ENCODE data around the gene WDR27. TPM values are rescaled to one million over a fixed set of nuclear protein-coding genes. Genes with fewer than 3 reads are reported as not detected.

The WDR27 gene
- polyA plus RNA-seq, 1 experiment = 28.7 TPM

- peak; percentile 40 for TF ChIP-seq CTCF (IDR thresholded peaks at IDR 0.05; ENCODE audit: insufficient read depth, low read depth, low read length)
- POLR2A ChIA-PET = no interaction called here
- CTCF ChIA-PET = interaction anchor here (0.6 to 1.6 kb wide), 3 partner anchors 13 to 70 kb away, joined by 3 to 5 read pairs (median 3); no protein-coding TSS in a partner anchor
- DNase-seq (ENCODE audit: low read depth) = peak; percentile 11
- Histone ChIP-seq H3K4me3 (ENCODE audit: low read depth, low read length) (peak overlapping the region; percentile 40), H3K27me3 (ENCODE audit: control insufficient read depth, insufficient read depth, low read length) (no peaks in the 10 kb centered on the region), H3K36me3 (ENCODE audit: control insufficient read depth, insufficient read depth, low read length) (peaks cover 3% of the 10 kb centered on the region; the same call in 1 of the 2 replicates)
These were observed 47.0 kb downstream of the WDR27 start for GRCh38 chr6:169654598-169655391.

- DNase-seq (ENCODE audit: low read depth) = no peak
- Histone ChIP-seq H3K4me3 (ENCODE audit: low read depth, low read length) (no peak overlapping the region), H3K36me3 (ENCODE audit: control insufficient read depth, insufficient read depth, low read length) (peaks cover 3% of the 10 kb centered on the region; the same call in 1 of the 2 replicates), H3K27me3 (ENCODE audit: control insufficient read depth, insufficient read depth, low read length) (no peaks in the 10 kb centered on the region)
- ChIA-PET CTCF (interaction anchor here (1.1 to 1.6 kb wide), 2 partner anchors 12 to 14 kb away, joined by 3 to 5 read pairs; no protein-coding TSS in a partner anchor), POLR2A (no interaction called here)
- TF ChIP-seq CTCF (IDR thresholded peaks at IDR 0.05; ENCODE audit: insufficient read depth, low read depth, low read length) = no peak
These were observed 48.1 kb downstream of the WDR27 start for GRCh38 chr6:169653691-169654090.

DNA sequence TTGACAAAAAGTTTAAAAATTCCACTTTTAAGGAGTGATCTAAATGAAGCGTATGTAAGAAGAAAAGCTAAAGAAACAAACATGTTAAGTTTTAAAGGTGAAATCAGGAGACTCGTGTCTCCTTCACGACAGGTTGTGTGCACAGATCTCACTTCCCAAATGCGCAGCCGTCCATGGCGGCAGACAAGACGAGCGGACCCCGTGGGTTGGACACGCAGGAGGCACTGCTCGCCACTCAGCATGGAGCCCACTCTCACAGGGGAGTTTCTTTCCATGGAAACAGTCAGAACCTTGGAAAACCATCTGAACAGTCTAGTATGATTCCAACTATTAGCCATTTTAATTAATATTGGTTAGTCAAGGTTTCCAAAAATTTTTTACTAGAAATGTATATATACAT is 48.9 kb downstream of the WDR27 start:
- Histone ChIP-seq H3K27me3 (ENCODE audit: control insufficient read depth, insufficient read depth, low read length) (no peaks in the 10 kb centered on the region), H3K36me3 (ENCODE audit: control insufficient read depth, insufficient read depth, low read length) (0 out of 2 replicates have a peak, but pooled peaks cover 2% of the 10 kb centered on the region), H3K4me3 (ENCODE audit: low read depth, low read length) (no peak overlapping the region)
- POLR2A ChIA-PET = no interaction called here
- no peak for TF ChIP-seq CTCF (IDR thresholded peaks at IDR 0.05; ENCODE audit: insufficient read depth, low read depth, low read length)
- DNase-seq (ENCODE audit: low read depth) = no peak
- CTCF ChIA-PET = interaction anchor here (1.6 kb wide), 1 partner anchor 15 kb away, joined by 5 read pairs; no protein-coding TSS in a partner anchor

- ChIA-PET POLR2A (no interaction called here), CTCF (no interaction called here)
- TF ChIP-seq CTCF (IDR thresholded peaks at IDR 0.05; ENCODE audit: insufficient read depth, low read depth, low read length) = no peak
- no peak for DNase-seq (ENCODE audit: low read depth)
- Histone ChIP-seq H3K4me3 (ENCODE audit: low read depth, low read length) (no peak overlapping the region), H3K27me3 (ENCODE audit: control insufficient read depth, insufficient read depth, low read length) (no peaks in the 10 kb centered on the region), H3K36me3 (ENCODE audit: control insufficient read depth, insufficient read depth, low read length) (peaks cover 2% of the 10 kb centered on the region; the same call in 1 of the 2 replicates)
These were observed 50.3 kb downstream of the WDR27 start for GRCh38 chr6:169651498-169651897.

DNA sequence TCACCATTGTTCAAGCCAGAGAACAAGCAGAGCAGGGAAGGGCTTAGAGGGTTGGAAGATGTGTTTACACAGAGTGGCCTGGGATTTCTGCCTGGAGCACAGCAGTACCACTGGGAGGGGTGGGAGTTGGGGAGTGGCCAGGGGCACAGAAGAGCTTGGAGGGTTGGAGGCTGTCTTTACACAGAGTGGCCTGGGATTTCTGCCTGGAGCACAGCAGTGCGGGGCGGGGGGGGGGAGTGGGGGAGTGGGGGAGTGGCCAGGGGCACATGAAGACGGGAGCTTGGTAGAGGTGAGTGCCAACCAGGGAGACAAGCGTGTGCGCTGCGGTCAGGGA is 50.9 kb downstream of the WDR27 start:
- DNase-seq (ENCODE audit: low read depth) = no peak
- H3K27me3 ChIP-seq (ENCODE audit: control insufficient read depth, insufficient read depth, low read length) = no peaks in the 10 kb centered on the region
- H3K4me3 ChIP-seq (ENCODE audit: low read depth, low read length) = no peak overlapping the region
- CTCF ChIA-PET = no interaction called here
- TF ChIP-seq CTCF (IDR thresholded peaks at IDR 0.05; ENCODE audit: insufficient read depth, low read depth, low read length) = no peak
- H3K36me3 ChIP-seq (ENCODE audit: control insufficient read depth, insufficient read depth, low read length) = no peaks in the 10 kb centered on the region; the same call in 1 of the 2 replicates
- POLR2A ChIA-PET = no interaction called here
